Upper lobe of left lung (tissue), 6 donors: ENCODE data around the gene ERVV-1. TPM values are rescaled to one million over a fixed set of nuclear protein-coding genes. Genes with fewer than 3 reads are reported as not detected.
"Not testable (repeated sequence)": the region's sequence is repeated elsewhere in the genome, so short reads cannot be mapped to it uniquely, and the experiment has no call there.

Experiments used
- ATAC-seq, 2 donors: fragments of 200-7000 bp; cut with Tn5 transposase; one replicate each; pipeline ENCODE4 v1.9.1; 2022; ENCODE audit warnings: mild to moderate bottlenecking in 2 of 2, moderate library complexity in 2 of 2; ENCODE audit not compliant: low FRiP score in 2 of 2
- DNase-seq, 2 donors: peaks; one replicate each; pipeline ENCODE4 v3.0.0-alpha.2; 2019 to 2020
- H3K27ac ChIP-seq, 4 donors: fragments of 200-600 bp; sonication (generic); one replicate each; pipeline ENCODE4 v1.5.1; 2016 to 2019
- H3K27me3 ChIP-seq, 4 donors: fragments of 200-600 bp; sonication (generic); one replicate each; pipeline ENCODE4 v1.5.1; 2017 to 2019
- H3K36me3 ChIP-seq, 4 donors: fragments of 200-600 bp; sonication (generic); one replicate each; pipeline ENCODE4 v1.5.1; 2016 to 2019
- H3K4me1 ChIP-seq, 4 donors: fragments of 200-600 bp; sonication (generic); one replicate each; pipeline ENCODE4 v1.5.1; 2018 to 2019
- H3K4me3 ChIP-seq, 4 donors: fragments of 200-600 bp; sonication (generic); one replicate each; pipeline ENCODE4 v1.5.1; 2017 to 2019; ENCODE audit warnings: mild to moderate bottlenecking in 2 of 4, moderate library complexity in 1 of 4
- H3K9me3 ChIP-seq, 4 donors: fragments of 200-600 bp; sonication (generic); one replicate each; pipeline ENCODE4 v1.5.1; 2018 to 2019
- EP300 ChIP-seq, 4 donors: sonication (generic); formaldehyde crosslinking; IDR thresholded peaks; one replicate each; pipeline ENCODE4 v1.5.1; 2017; ENCODE audit warnings: antibody characterized with exemption in 4 of 4, control low read depth in 2 of 4
- POLR2A ChIP-seq, 4 donors: fragments of 450-650 bp; IDR thresholded peaks; one replicate each; pipeline ENCODE4 v1.5.1; 2016 to 2017; ENCODE audit warnings: antibody characterized with exemption in 4 of 4, mild to moderate bottlenecking in 2 of 4
- POLR2AphosphoS5 ChIP-seq, 2 donors: sonication (generic); formaldehyde crosslinking; IDR thresholded peaks; one replicate each; pipeline ENCODE4 v1.5.1; 2017; ENCODE audit warnings: antibody characterized with exemption in 2 of 2
- WGBS, 2 donors: methylation state at CpG; one replicate each; pipeline ENCODE4 v1.1.5; 2017 to 2018; 5-methylcytosine and 5-hydroxymethylcytosine counted together
- total RNA-seq, 6 donors: library from RNA; depleted of rRNA in 4 of 6; stranded (reverse); fragments of >200 nt in 4 of 6; gene quantifications; one replicate each; pipeline versions ENCODE4 v1.1.0 to v1.2.1, GENCODE V29; 2016 to 2021
- TF ChIP-seq, protein P1 (sequence below), 6 experiments: fragments of 450-650 bp in 4 of 6; fragments of 200-600 bp in 2 of 6; sonication (generic) in 2 of 6; IDR thresholded peaks; one replicate each; pipeline ENCODE4 v1.5.1; 2016 to 2019; ENCODE audit warnings: antibody characterized with exemption in 6 of 6
- donor health status: DM: no; HTN: no; CAD: no; lungs with moderate emphysema.
- donor health status: DM: no; HTN: yes; CAD: no; lungs with severe emphysema.

Gene ERVV-1, protein sequence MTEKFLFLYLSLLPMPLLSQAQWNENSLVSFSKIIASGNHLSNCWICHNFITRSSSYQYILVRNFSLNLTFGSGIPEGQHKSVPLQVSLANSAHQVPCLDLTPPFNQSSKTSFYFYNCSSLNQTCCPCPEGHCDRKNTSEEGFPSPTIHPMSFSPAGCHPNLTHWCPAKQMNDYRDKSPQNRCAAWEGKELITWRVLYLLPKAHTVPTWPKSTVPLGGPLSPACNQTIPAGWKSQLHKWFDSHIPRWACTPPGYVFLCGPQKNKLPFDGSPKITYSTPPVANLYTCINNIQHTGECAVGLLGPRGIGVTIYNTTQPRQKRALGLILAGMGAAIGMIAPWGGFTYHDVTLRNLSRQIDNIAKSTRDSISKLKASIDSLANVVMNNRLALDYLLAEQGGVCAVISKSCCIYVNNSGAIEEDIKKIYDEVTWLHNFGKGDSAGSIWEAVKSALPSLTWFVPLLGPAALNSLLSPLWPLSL
- total RNA-seq: not detected

DNA sequence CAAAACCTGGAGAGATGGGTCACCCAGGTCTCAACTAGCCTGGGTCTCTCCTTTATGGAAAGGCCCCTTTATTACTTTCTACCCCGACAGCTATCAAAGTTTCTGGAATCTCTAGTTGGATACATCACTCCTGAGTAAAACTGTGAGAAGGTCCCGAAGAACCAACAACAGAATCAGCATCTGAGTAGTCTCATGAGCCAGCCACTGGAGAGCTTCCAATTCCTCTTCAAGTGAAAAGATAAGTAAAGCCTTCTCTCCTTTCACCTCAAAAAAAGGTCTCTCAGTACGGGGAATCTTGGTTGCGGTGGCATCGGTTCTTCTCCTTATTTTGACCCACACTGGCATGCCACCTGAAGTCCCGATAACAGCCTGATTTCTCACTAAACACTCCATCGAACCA is at the start of gene ERVV-1:
ERVV-1 (plus strand) TSS at position 301 of the 400 bp plus-strand sequence. CDS start 170 bp downstream, outside the sequence.
- Histone ChIP-seq H3K27me3 (no peaks in the 10 kb centered on the region), H3K9me3 (peaks cover 0 to 11% (median 3%) of the 10 kb centered on the region in 4 donors), H3K4me3 (no peak within 1 kb of the TSS), H3K36me3 (no peaks in the 10 kb centered on the region), H3K27ac (no peak within 1 kb of the TSS), H3K4me1 (no peaks in the 10 kb centered on the region)
- DNase-seq (no peak), ATAC-seq (no peak)
- WGBS, 2 donors: 88 to 95% methylated on average over 7 of the region's 7 CpGs
- no peak for TF ChIP-seq EP300 (IDR thresholded peaks at IDR 0.05)
- TF ChIP-seq, protein P1, sequence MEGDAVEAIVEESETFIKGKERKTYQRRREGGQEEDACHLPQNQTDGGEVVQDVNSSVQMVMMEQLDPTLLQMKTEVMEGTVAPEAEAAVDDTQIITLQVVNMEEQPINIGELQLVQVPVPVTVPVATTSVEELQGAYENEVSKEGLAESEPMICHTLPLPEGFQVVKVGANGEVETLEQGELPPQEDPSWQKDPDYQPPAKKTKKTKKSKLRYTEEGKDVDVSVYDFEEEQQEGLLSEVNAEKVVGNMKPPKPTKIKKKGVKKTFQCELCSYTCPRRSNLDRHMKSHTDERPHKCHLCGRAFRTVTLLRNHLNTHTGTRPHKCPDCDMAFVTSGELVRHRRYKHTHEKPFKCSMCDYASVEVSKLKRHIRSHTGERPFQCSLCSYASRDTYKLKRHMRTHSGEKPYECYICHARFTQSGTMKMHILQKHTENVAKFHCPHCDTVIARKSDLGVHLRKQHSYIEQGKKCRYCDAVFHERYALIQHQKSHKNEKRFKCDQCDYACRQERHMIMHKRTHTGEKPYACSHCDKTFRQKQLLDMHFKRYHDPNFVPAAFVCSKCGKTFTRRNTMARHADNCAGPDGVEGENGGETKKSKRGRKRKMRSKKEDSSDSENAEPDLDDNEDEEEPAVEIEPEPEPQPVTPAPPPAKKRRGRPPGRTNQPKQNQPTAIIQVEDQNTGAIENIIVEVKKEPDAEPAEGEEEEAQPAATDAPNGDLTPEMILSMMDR (IDR thresholded peaks at IDR 0.05): no peak
- no peak for TF ChIP-seq POLR2A (IDR thresholded peaks at IDR 0.05)
- TF ChIP-seq POLR2AphosphoS5 (IDR thresholded peaks at IDR 0.05): no peak

DNA sequence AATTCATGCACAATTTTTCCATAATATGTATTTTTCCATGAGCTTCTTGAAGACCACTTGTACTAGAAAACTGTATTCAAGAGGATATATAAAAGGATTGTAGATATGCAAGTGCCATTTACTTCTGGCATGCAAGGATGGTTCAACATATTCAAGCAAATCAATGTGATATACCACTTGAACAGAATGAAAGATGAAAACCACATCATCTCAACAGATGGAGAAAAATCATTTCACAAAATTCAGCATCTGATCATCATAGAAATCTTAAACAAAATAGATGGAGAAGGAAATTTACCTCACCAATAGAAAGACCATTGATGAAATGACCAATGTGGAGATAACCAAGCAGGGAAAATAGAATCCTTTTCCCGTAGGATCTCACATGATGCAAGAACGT is 45.9 kb upstream of the ERVV-1 start:
- Histone ChIP-seq H3K27ac (no peak overlapping the region), H3K9me3 (peaks cover 0 to 16% (median 4%) of the 10 kb centered on the region in 4 donors), H3K4me1 (peaks cover 2 to 8% (median 4%) of the 10 kb centered on the region in 4 donors), H3K36me3 (peaks cover 0 to 21% (median 0%) of the 10 kb centered on the region in 4 donors), H3K4me3 (no peak overlapping the region), H3K27me3 (no peaks in the 10 kb centered on the region)
- WGBS, 2 donors: 94 to 96% methylated on average over 2 of the region's 2 CpGs
- no peak for TF ChIP-seq POLR2A (IDR thresholded peaks at IDR 0.05)
- TF ChIP-seq, protein P1 (IDR thresholded peaks at IDR 0.05): no peak
- TF ChIP-seq POLR2AphosphoS5 (IDR thresholded peaks at IDR 0.05): no peak
- no peak for TF ChIP-seq EP300 (IDR thresholded peaks at IDR 0.05)
- ATAC-seq: no peak
- DNase-seq: no peak

DNA sequence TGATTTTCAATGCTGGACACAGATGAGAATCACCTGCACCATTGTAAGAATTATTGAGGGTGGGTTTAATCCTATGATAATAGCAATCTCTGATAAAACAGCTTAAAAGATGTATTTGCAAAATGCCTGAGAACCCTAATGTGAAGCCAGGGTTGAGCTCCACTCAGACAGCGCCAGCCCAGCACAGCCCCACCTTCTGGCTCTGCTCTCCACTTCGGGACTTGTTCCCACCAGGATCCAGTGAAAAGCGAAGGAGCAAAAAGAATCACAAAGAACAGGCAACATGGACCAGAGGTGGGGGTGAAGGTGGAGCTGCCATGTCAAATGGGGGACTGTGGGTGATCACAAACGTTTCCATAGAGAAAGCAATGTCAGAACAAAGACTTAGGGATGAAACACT is 32.4 kb upstream of the ERVV-1 start:
- Histone ChIP-seq H3K9me3 (peaks cover 0 to 20% (median 11%) of the 10 kb centered on the region in 4 donors), H3K36me3 (peaks cover 0 to 26% (median 6%) of the 10 kb centered on the region in 4 donors), H3K4me3 (no peak overlapping the region), H3K4me1 (no peaks in the 10 kb centered on the region), H3K27me3 (no peaks in the 10 kb centered on the region), H3K27ac (no peak overlapping the region)
- DNase-seq: no peak
- WGBS, 2 donors: 48 to 68% methylated on average over 4 of the region's 4 CpGs
- ATAC-seq: no peak
- TF ChIP-seq EP300 (IDR thresholded peaks at IDR 0.05): no peak
- TF ChIP-seq POLR2AphosphoS5 (IDR thresholded peaks at IDR 0.05): no peak
- TF ChIP-seq, protein P1 (IDR thresholded peaks at IDR 0.05): no peak
- TF ChIP-seq POLR2A (IDR thresholded peaks at IDR 0.05): no peak

DNA sequence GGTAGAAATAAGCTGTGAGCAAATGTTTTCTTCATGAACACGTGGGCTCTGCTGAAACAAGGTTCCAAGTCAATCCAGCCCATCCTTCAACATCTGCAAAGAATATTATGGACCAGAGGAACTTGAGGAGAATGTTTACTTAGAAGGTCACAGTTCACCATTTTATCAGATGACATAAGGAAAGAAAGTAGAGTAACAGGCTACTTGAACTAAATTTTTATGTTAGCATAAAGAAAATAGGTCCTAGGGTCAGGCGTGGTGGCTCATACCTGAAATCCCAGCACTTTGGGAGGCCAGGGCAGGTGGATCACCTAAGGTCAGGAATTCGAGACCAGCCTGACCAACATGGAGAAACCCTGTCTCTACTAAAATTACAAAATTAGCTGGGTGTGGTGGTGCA is 30.6 kb upstream of the ERVV-1 start:
- DNase-seq, H3K4me1 ChIP-seq, H3K27me3 ChIP-seq, H3K4me3 ChIP-seq, ATAC-seq, H3K27ac ChIP-seq: not testable (repeated sequence)
- peaks cover 0 to 34% (median 6%) of the 10 kb centered on the region in 4 donors for H3K36me3 ChIP-seq
- 81 to 91% methylated on average over 3 of the region's 3 CpGs for WGBS, 2 donors
- peaks cover 0 to 20% (median 11%) of the 10 kb centered on the region in 4 donors for H3K9me3 ChIP-seq

DNA sequence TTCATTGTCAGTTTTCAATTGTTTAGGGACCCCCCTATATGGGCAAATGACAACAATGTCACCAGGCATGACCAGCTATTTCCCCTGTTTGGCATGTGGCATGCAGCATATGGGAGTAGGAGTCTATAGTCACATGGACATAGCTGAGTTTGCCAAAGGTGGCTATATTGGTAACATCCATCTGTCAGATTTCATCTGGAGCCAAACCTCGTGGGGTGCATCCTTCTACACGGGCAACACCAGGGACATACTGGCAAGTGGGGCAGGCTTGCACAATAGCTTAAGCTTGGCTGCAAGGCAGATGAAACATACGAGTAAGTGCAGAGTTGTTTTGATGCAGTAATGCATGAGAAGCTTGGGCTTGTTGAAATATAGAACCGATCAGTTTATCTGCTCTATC is 26.5 kb upstream of the ERVV-1 start:
- Histone ChIP-seq H3K4me1 (peaks cover 0 to 10% (median 3%) of the 10 kb centered on the region in 4 donors), H3K9me3 (peaks cover 0 to 20% (median 11%) of the 10 kb centered on the region in 4 donors), H3K27ac (no peak overlapping the region), H3K27me3 (no peaks in the 10 kb centered on the region), H3K4me3 (no peak overlapping the region), H3K36me3 (peaks cover 0 to 47% (median 6%) of the 10 kb centered on the region in 4 donors)
- TF ChIP-seq POLR2AphosphoS5 (IDR thresholded peaks at IDR 0.05): no peak
- TF ChIP-seq EP300 (IDR thresholded peaks at IDR 0.05): no peak
- TF ChIP-seq, protein P1 (IDR thresholded peaks at IDR 0.05): no peak
- TF ChIP-seq POLR2A (IDR thresholded peaks at IDR 0.05): no peak
- WGBS, 2 donors: 88 to 89% methylated on average over 3 to 4 of the region's 4 CpGs
- ATAC-seq (no peak), DNase-seq (no peak)
